ENCODE data around the gene RBCK1.
"Not testable (repeated sequence)": the region's sequence is repeated elsewhere in the genome, so short reads cannot be mapped to it uniquely, and the experiment has no call there.

The RBCK1 gene

GRCh38 chr20:476561-477249 lies 68.6 kb downstream of the RBCK1 start:
- H3K36me3 ChIP-seq (ENCODE audit: insufficient read depth, low read length) = peaks cover 10% of the 10 kb centered on the region
- not testable (repeated sequence) for H3K4me3 ChIP-seq (ENCODE audit: low read depth in 1 of 2, low read length in 2 of 2); H3K27ac ChIP-seq (ENCODE audit: low read depth, low read length); H3K27me3 ChIP-seq (ENCODE audit: control insufficient read depth in 1 of 2, insufficient read depth in 2 of 2, low read length in 2 of 2); H3K4me1 ChIP-seq (ENCODE audit: insufficient read depth, low read length); H3K9ac ChIP-seq (ENCODE audit: low read length); H3K9me3 ChIP-seq (ENCODE audit: low read length)

- Histone ChIP-seq H3K27me3 (ENCODE audit: control insufficient read depth in 1 of 2, insufficient read depth in 2 of 2, low read length in 2 of 2) (no peaks in the 10 kb centered on the region), H3K4me1 (ENCODE audit: insufficient read depth, low read length) (no peaks in the 10 kb centered on the region), H3K27ac (ENCODE audit: low read depth, low read length) (no peak overlapping the region), H3K9ac (ENCODE audit: low read length) (no peak overlapping the region), H3K4me3 (ENCODE audit: low read depth in 1 of 2, low read length in 2 of 2) (no peak overlapping the region), H3K36me3 (ENCODE audit: insufficient read depth, low read length) (peaks cover 26% of the 10 kb centered on the region), H3K9me3 (ENCODE audit: low read length) (no peaks in the 10 kb centered on the region)
Measured at GRCh38 chr20:478010-478948, 70.2 kb downstream of the RBCK1 start.

GRCh38 chr20:478949-479429 lies 70.9 kb downstream of the RBCK1 start:
- H3K4me3 ChIP-seq (ENCODE audit: low read depth in 1 of 2, low read length in 2 of 2) = no peak overlapping the region
- H3K9ac ChIP-seq (ENCODE audit: low read length) = no peak overlapping the region
- H3K9me3 ChIP-seq (ENCODE audit: low read length) = no peaks in the 10 kb centered on the region
- H3K27me3 ChIP-seq (ENCODE audit: control insufficient read depth in 1 of 2, insufficient read depth in 2 of 2, low read length in 2 of 2) = no peaks in the 10 kb centered on the region
- H3K4me1 ChIP-seq (ENCODE audit: insufficient read depth, low read length) = no peaks in the 10 kb centered on the region
- no peak overlapping the region for H3K27ac ChIP-seq (ENCODE audit: low read depth, low read length)
- peaks cover 33% of the 10 kb centered on the region for H3K36me3 ChIP-seq (ENCODE audit: insufficient read depth, low read length)

GRCh38 chr20:479487-479886 lies 71.4 kb downstream of the RBCK1 start:
- H3K27ac ChIP-seq (ENCODE audit: low read depth, low read length) = no peak overlapping the region
- no peaks in the 10 kb centered on the region for H3K27me3 ChIP-seq (ENCODE audit: control insufficient read depth in 1 of 2, insufficient read depth in 2 of 2, low read length in 2 of 2)
- H3K4me3 ChIP-seq (ENCODE audit: low read depth in 1 of 2, low read length in 2 of 2) = no peak overlapping the region
- no peak overlapping the region for H3K9ac ChIP-seq (ENCODE audit: low read length)
- H3K4me1 ChIP-seq (ENCODE audit: insufficient read depth, low read length) = no peaks in the 10 kb centered on the region
- H3K36me3 ChIP-seq (ENCODE audit: insufficient read depth, low read length) = peaks cover 38% of the 10 kb centered on the region
- no peaks in the 10 kb centered on the region for H3K9me3 ChIP-seq (ENCODE audit: low read length)

GRCh38 chr20:480044-480443 lies 71.9 kb downstream of the RBCK1 start:
- Histone ChIP-seq H3K9me3 (ENCODE audit: low read length) (no peaks in the 10 kb centered on the region), H3K4me1 (ENCODE audit: insufficient read depth, low read length) (no peaks in the 10 kb centered on the region), H3K27me3 (ENCODE audit: control insufficient read depth in 1 of 2, insufficient read depth in 2 of 2, low read length in 2 of 2) (no peaks in the 10 kb centered on the region), H3K36me3 (ENCODE audit: insufficient read depth, low read length) (peaks cover 38% of the 10 kb centered on the region), H3K27ac (ENCODE audit: low read depth, low read length) (no peak overlapping the region), H3K4me3 (ENCODE audit: low read depth in 1 of 2, low read length in 2 of 2) (no peak overlapping the region), H3K9ac (ENCODE audit: low read length) (no peak overlapping the region)

- no peaks in the 10 kb centered on the region for H3K4me1 ChIP-seq (ENCODE audit: insufficient read depth, low read length)
- H3K27ac ChIP-seq (ENCODE audit: low read depth, low read length) = no peak overlapping the region
- H3K9ac ChIP-seq (ENCODE audit: low read length) = no peak overlapping the region
- no peak overlapping the region for H3K4me3 ChIP-seq (ENCODE audit: low read depth in 1 of 2, low read length in 2 of 2)
- peaks cover 47% of the 10 kb centered on the region for H3K36me3 ChIP-seq (ENCODE audit: insufficient read depth, low read length)
- no peaks in the 10 kb centered on the region for H3K27me3 ChIP-seq (ENCODE audit: control insufficient read depth in 1 of 2, insufficient read depth in 2 of 2, low read length in 2 of 2)
- no peaks in the 10 kb centered on the region for H3K9me3 ChIP-seq (ENCODE audit: low read length)
Measured at GRCh38 chr20:481167-481566, 73.1 kb downstream of the RBCK1 start.
